ENCODE measurements around the gene RB1. TPM values are rescaled to one million over a fixed set of nuclear protein-coding genes. Genes with fewer than 3 reads are reported as not detected.
"Not testable (repeated sequence)": the region's sequence is repeated elsewhere in the genome, so short reads cannot be mapped to it uniquely, and the experiment has no call there.

Gene RB1
- total RNA-seq, 1 donor from 2014 or later = 23.8 TPM

GRCh38 chr13:48333976-48334375, 30.4 kb downstream of the RB1 start:
- Histone ChIP-seq H3K9me3 (replicated peaks) (peaks cover 3% of the 10 kb centered on the region), H3K27ac (replicated peaks) (no peak overlapping the region), H3K4me1 (peaks cover 6% of the 10 kb centered on the region), H3K4me3 (no peak overlapping the region), H3K36me3 (peaks cover 4% of the 10 kb centered on the region), H3K27me3 (ENCODE audit: low read depth) (no peaks in the 10 kb centered on the region)
- intact Hi-C loops (cut with micrococcal nuclease) = loop anchor here (2.0 to 5.0 kb wide), 2 partner anchors 248 to 435 kb away; no protein-coding TSS in a partner anchor
- DNase-seq = no peak
- TF ChIP-seq, protein P1, sequence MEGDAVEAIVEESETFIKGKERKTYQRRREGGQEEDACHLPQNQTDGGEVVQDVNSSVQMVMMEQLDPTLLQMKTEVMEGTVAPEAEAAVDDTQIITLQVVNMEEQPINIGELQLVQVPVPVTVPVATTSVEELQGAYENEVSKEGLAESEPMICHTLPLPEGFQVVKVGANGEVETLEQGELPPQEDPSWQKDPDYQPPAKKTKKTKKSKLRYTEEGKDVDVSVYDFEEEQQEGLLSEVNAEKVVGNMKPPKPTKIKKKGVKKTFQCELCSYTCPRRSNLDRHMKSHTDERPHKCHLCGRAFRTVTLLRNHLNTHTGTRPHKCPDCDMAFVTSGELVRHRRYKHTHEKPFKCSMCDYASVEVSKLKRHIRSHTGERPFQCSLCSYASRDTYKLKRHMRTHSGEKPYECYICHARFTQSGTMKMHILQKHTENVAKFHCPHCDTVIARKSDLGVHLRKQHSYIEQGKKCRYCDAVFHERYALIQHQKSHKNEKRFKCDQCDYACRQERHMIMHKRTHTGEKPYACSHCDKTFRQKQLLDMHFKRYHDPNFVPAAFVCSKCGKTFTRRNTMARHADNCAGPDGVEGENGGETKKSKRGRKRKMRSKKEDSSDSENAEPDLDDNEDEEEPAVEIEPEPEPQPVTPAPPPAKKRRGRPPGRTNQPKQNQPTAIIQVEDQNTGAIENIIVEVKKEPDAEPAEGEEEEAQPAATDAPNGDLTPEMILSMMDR (IDR thresholded peaks at IDR 0.05; ENCODE audit: borderline replicate concordance) = no peak

- DNase-seq = no peak
- Histone ChIP-seq H3K4me1 (peaks cover 6% of the 10 kb centered on the region), H3K27me3 (ENCODE audit: low read depth) (no peaks in the 10 kb centered on the region), H3K4me3 (no peak overlapping the region), H3K36me3 (peaks cover 11% of the 10 kb centered on the region), H3K9me3 (replicated peaks) (peaks cover 9% of the 10 kb centered on the region), H3K27ac (replicated peaks) (no peak overlapping the region)
- intact Hi-C loops (cut with micrococcal nuclease) = loop anchor here (2.0 to 5.0 kb wide), 2 partner anchors 248 to 434 kb away; no protein-coding TSS in a partner anchor
- TF ChIP-seq, protein P1 (IDR thresholded peaks at IDR 0.05; ENCODE audit: borderline replicate concordance) = peak; percentile 78
These were observed 31.1 kb downstream of the RB1 start for GRCh38 chr13:48334534-48335127.

GRCh38 chr13:48339198-48339597, 35.6 kb downstream of the RB1 start:
- intact Hi-C loops (cut with micrococcal nuclease); H3K27ac ChIP-seq (replicated peaks); DNase-seq; H3K4me1 ChIP-seq; H3K27me3 ChIP-seq (ENCODE audit: low read depth); H3K4me3 ChIP-seq: not testable (repeated sequence)
- Histone ChIP-seq H3K36me3 (peaks cover 26% of the 10 kb centered on the region), H3K9me3 (replicated peaks) (peaks cover 15% of the 10 kb centered on the region)

- H3K36me3 ChIP-seq = peaks cover 59% of the 10 kb centered on the region
- peaks cover 10% of the 10 kb centered on the region for H3K9me3 ChIP-seq (replicated peaks)
- no peak overlapping the region for H3K27ac ChIP-seq (replicated peaks)
- intact Hi-C loops (cut with micrococcal nuclease) = no loop called here
- H3K27me3 ChIP-seq (ENCODE audit: low read depth) = no peaks in the 10 kb centered on the region
- DNase-seq = no peak
- TF ChIP-seq, protein P1 (IDR thresholded peaks at IDR 0.05; ENCODE audit: borderline replicate concordance) = no peak
- H3K4me3 ChIP-seq = no peak overlapping the region
- H3K4me1 ChIP-seq = no peaks in the 10 kb centered on the region
These were observed 40.7 kb downstream of the RB1 start for GRCh38 chr13:48344264-48344663.

- DNase-seq = no peak
- Histone ChIP-seq H3K36me3 (peaks cover 72% of the 10 kb centered on the region), H3K9me3 (replicated peaks) (peaks cover 18% of the 10 kb centered on the region), H3K4me1 (no peaks in the 10 kb centered on the region), H3K27me3 (ENCODE audit: low read depth) (no peaks in the 10 kb centered on the region), H3K4me3 (no peak overlapping the region), H3K27ac (replicated peaks) (no peak overlapping the region)
- intact Hi-C loops (cut with micrococcal nuclease) = no loop called here
- TF ChIP-seq, protein P1 (IDR thresholded peaks at IDR 0.05; ENCODE audit: borderline replicate concordance) = no peak
These were observed 43.0 kb downstream of the RB1 start for GRCh38 chr13:48346583-48346982.

GRCh38 chr13:48349525-48349924, 46.0 kb downstream of the RB1 start:
- H3K27ac ChIP-seq (replicated peaks) = no peak overlapping the region
- H3K9me3 ChIP-seq (replicated peaks) = peaks cover 42% of the 10 kb centered on the region
- H3K4me3 ChIP-seq = no peak overlapping the region
- H3K4me1 ChIP-seq = no peaks in the 10 kb centered on the region
- peaks cover 82% of the 10 kb centered on the region for H3K36me3 ChIP-seq
- intact Hi-C loops (cut with micrococcal nuclease) = no loop called here
- H3K27me3 ChIP-seq (ENCODE audit: low read depth) = no peaks in the 10 kb centered on the region
- no peak for DNase-seq
- TF ChIP-seq, protein P1 (IDR thresholded peaks at IDR 0.05; ENCODE audit: borderline replicate concordance) = no peak

Measured in left ventricle myocardium inferior (tissue), 1 donor.